HG02678 (cell line): ENCODE data around the gene PIK3R5.

ENCODE experiments used
- ATAC-seq: cut with Tn5 transposase; IDR thresholded peaks from one replicate; pipeline ENCODE4 v1.9.1; 2021; ENCODE audit warnings: mild to moderate bottlenecking, moderate library complexity; ENCODE audit not compliant: unreplicated experiment

PIK3R5 gene

GRCh38 chr17:8861495-8862181, 103.9 kb downstream of the PIK3R5 start:
- no peak for ATAC-seq

- ATAC-seq = no peak
Measured at GRCh38 chr17:8859804-8860430, 105.6 kb downstream of the PIK3R5 start.

- no peak for ATAC-seq
Measured at GRCh38 chr17:8859027-8859803, 106.3 kb downstream of the PIK3R5 start.

- ATAC-seq = peak; percentile 58
Measured at GRCh38 chr17:8857919-8858318, 107.6 kb downstream of the PIK3R5 start.

- ATAC-seq = no peak
Measured at GRCh38 chr17:8856869-8857575, 108.5 kb downstream of the PIK3R5 start.

- ATAC-seq = peak; percentile 6
Measured at GRCh38 chr17:8856205-8856603, 109.3 kb downstream of the PIK3R5 start.

- peak; percentile 39 for ATAC-seq
Measured at GRCh38 chr17:8855477-8856204, 109.9 kb downstream of the PIK3R5 start.

GRCh38 chr17:8851600-8851999, 113.9 kb downstream of the PIK3R5 start:
- ATAC-seq = no peak

GRCh38 chr17:8849311-8850041, 116.0 kb downstream of the PIK3R5 start:
- ATAC-seq = no peak

GRCh38 chr17:8847891-8848290, 117.6 kb downstream of the PIK3R5 start:
- no peak for ATAC-seq

- no peak for ATAC-seq
Measured at GRCh38 chr17:8846768-8847211, 118.7 kb downstream of the PIK3R5 start.

GRCh38 chr17:8844229-8845218, 121.0 kb downstream of the PIK3R5 start:
- no peak for ATAC-seq

GRCh38 chr17:8843344-8843743, 122.2 kb downstream of the PIK3R5 start:
- no peak for ATAC-seq

- no peak for ATAC-seq
Measured at GRCh38 chr17:8841844-8842243, 123.7 kb downstream of the PIK3R5 start.

GRCh38 chr17:8839410-8839935, 126.0 kb downstream of the PIK3R5 start:
- no peak for ATAC-seq

- ATAC-seq = no peak
Measured at GRCh38 chr17:8838551-8839095, 126.9 kb downstream of the PIK3R5 start.

GRCh38 chr17:8837563-8838075, 127.9 kb downstream of the PIK3R5 start:
- ATAC-seq = no peak
